C4-2B (cell line): Measurements from ENCODE around the gene ATG7.

Experiments
- CTCF ChIP-seq: fragments of 450-650 bp; conservative IDR thresholded peaks from 2 replicates; pipeline ENCODE4 v1.5.1; 2017; ENCODE audit warnings: mild to moderate bottlenecking
- ZFX ChIP-seq: fragments of 450-650 bp; IDR thresholded peaks from 2 replicates; pipeline ENCODE4 v1.6.1; 2017

- TF ChIP-seq CTCF (no peak), ZFX (no peak)
Measured at GRCh38 chr3:11555211-11555782, 283.1 kb downstream of the ATG7 start.
